Loucy (cell line): ENCODE data around the gene FA2H.

Experiments
- H2AFZ ChIP-seq: fragments of 200-600 bp; sonication (generic); 2 replicates; pipeline ENCODE4 v1.6.0; 2016; ENCODE audit warnings: antibody characterized with exemption, mild to moderate bottlenecking, low read length, moderate library complexity
- H3F3A ChIP-seq: fragments of 200-600 bp; 2 replicates; pipeline ENCODE4 v1.6.0; 2016; ENCODE audit warnings: antibody characterized with exemption, low read depth, mild to moderate bottlenecking
- H3K27me3 ChIP-seq: fragments of 200-600 bp; sonication (generic); 2 replicates; pipeline ENCODE4 v1.6.1; 2014; ENCODE audit warnings: low read length, mild to moderate bottlenecking; ENCODE audit not compliant: insufficient read depth, poor library complexity, severe bottlenecking
- H3K36me3 ChIP-seq: fragments of 200-600 bp; sonication (generic); 2 replicates; pipeline ENCODE4 v1.6.1; 2016; ENCODE audit warnings: low read length; ENCODE audit not compliant: insufficient read depth
- H3K4me1 ChIP-seq: fragments of 200-600 bp; sonication (generic); 2 replicates; pipeline ENCODE4 v1.5.1; 2014; ENCODE audit warnings: low read length, mild to moderate bottlenecking; ENCODE audit not compliant: insufficient read depth, poor library complexity, severe bottlenecking
- H3K4me2 ChIP-seq: fragments of 200-600 bp; sonication (generic); 2 replicates; pipeline ENCODE4 v1.6.0; 2014; ENCODE audit warnings: antibody characterized with exemption, low read length, low read depth, mild to moderate bottlenecking; ENCODE audit not compliant: poor library complexity, severe bottlenecking
- H3K4me3 ChIP-seq: fragments of 200-600 bp; sonication (generic); 2 replicates; pipeline ENCODE4 v1.5.1; 2014; ENCODE audit warnings: low read length, mild to moderate bottlenecking, mixed read lengths; ENCODE audit not compliant: poor library complexity, severe bottlenecking
- H3K79me2 ChIP-seq: fragments of 200-600 bp; sonication (generic); 2 replicates; pipeline ENCODE4 v1.6.1; 2014; ENCODE audit warnings: low read length; ENCODE audit not compliant: insufficient read depth
- H3K9ac ChIP-seq: fragments of 200-600 bp; sonication (generic); 2 replicates; pipeline ENCODE4 v1.6.0; 2014; ENCODE audit warnings: mild to moderate bottlenecking, low read depth, low read length, moderate library complexity; ENCODE audit not compliant: poor library complexity, severe bottlenecking
- H3K9me2 ChIP-seq: fragments of 200-600 bp; sonication (generic); replicated peaks from 2 replicates; pipeline ENCODE4 v1.6.1; 2016; ENCODE audit warnings: low read depth, low read length, mixed read lengths
- H3K9me3 ChIP-seq: fragments of 200-600 bp; sonication (generic); 2 replicates; pipeline ENCODE4 v1.6.1; 2014; ENCODE audit warnings: mild to moderate bottlenecking, antibody characterized with exemption, low read length, low read depth; ENCODE audit not compliant: insufficient read depth
- H4K20me1 ChIP-seq: fragments of 200-600 bp; sonication (generic); 2 replicates; pipeline ENCODE4 v1.6.0; 2014; ENCODE audit warnings: antibody characterized with exemption, low read length, mild to moderate bottlenecking; ENCODE audit not compliant: insufficient read depth, poor library complexity, severe bottlenecking
- CTCF ChIP-seq: fragments of 200-600 bp; sonication (generic); conservative IDR thresholded peaks from 2 replicates; pipeline ENCODE4 v1.5.1; 2014; ENCODE audit warnings: mild to moderate bottlenecking, antibody characterized with exemption, low read length
- EZH2phosphoT487 ChIP-seq: fragments of 200-600 bp; IDR thresholded peaks from 2 replicates; pipeline ENCODE4 v1.6.1; 2018; ENCODE audit warnings: antibody characterized with exemption, mild to moderate bottlenecking, moderate library complexity, borderline replicate concordance

FA2H gene

GRCh38 chr16:74752756-74753155 lies 21.9 kb downstream of the FA2H start:
- Histone ChIP-seq H2AFZ (no peak overlapping the region), H3K4me2 (no peak overlapping the region), H3F3A (no peaks in the 10 kb centered on the region), H3K9me3 (no peaks in the 10 kb centered on the region), H4K20me1 (no peaks in the 10 kb centered on the region), H3K79me2 (no peaks in the 10 kb centered on the region), H3K4me3 (no peak overlapping the region), H3K4me1 (no peaks in the 10 kb centered on the region), H3K27me3 (no peaks in the 10 kb centered on the region), H3K9ac (no peak overlapping the region), H3K36me3 (no peaks in the 10 kb centered on the region), H3K9me2 (no peaks in the 10 kb centered on the region)
- no peak for TF ChIP-seq CTCF
- TF ChIP-seq EZH2phosphoT487: no peak

DNA sequence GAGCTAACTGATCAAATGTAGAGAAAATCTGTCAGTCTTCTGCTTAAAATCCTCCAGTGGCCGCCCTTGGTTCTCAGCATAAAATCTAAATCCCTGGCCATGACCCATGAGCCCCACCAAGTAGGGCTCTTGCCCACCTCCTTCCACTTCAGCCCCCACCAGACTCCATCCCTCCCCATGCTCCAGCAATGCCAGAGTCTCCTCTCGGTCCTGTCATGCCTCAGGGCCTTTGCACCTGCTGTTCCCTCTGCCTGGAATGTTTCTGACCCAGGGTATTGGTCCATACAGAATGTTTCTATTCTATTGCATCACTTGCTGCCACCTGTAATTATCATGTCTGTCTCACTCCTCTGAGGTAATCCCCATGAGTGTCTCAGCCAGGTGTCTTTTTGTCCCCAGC lies 22.4 kb downstream of the FA2H start:
- Histone ChIP-seq H4K20me1 (no peaks in the 10 kb centered on the region), H3K27me3 (no peaks in the 10 kb centered on the region), H3K4me1 (no peaks in the 10 kb centered on the region), H2AFZ (no peak overlapping the region), H3K4me3 (no peak overlapping the region), H3K4me2 (no peak overlapping the region), H3K9me2 (no peaks in the 10 kb centered on the region), H3K9ac (no peak overlapping the region), H3K79me2 (no peaks in the 10 kb centered on the region), H3F3A (no peaks in the 10 kb centered on the region), H3K9me3 (no peaks in the 10 kb centered on the region), H3K36me3 (no peaks in the 10 kb centered on the region)
- TF ChIP-seq CTCF: no peak
- no peak for TF ChIP-seq EZH2phosphoT487

DNA sequence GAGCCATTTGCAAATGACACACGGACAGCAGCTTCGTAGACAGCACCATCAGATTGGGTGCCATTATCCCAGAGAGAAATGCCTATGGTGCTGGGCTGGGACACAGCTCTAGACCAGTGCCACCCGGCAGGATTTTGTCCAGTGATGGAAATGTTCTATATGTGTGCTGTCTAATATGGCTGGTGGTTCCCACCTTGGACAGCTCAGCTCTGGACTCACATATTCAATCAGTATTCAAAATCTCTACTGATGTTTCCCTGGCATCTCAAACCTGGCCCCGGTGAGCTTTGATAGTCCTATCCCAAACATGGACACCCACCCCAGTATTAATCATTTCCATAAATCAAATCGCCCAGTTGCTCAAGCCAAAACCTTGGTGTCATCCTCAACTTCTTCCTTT lies 23.0 kb downstream of the FA2H start:
- Histone ChIP-seq H3K9me2 (no peaks in the 10 kb centered on the region), H3K36me3 (no peaks in the 10 kb centered on the region), H4K20me1 (no peaks in the 10 kb centered on the region), H3K9ac (no peak overlapping the region), H3K4me3 (no peak overlapping the region), H3K27me3 (no peaks in the 10 kb centered on the region), H3K4me1 (no peaks in the 10 kb centered on the region), H3K4me2 (no peak overlapping the region), H3K79me2 (no peaks in the 10 kb centered on the region), H2AFZ (no peak overlapping the region), H3F3A (no peaks in the 10 kb centered on the region), H3K9me3 (no peaks in the 10 kb centered on the region)
- no peak for TF ChIP-seq EZH2phosphoT487
- TF ChIP-seq CTCF: no peak
